H1 (cell line): Measurements from ENCODE around the gene RCL1. TPM values are rescaled to one million over a fixed set of nuclear protein-coding genes. Genes with fewer than 3 reads are reported as not detected.

Experiments used
- ATF3 ChIP-seq: IDR thresholded peaks from 2 replicates; pipeline ENCODE4 v1.6.1; 2011; ENCODE audit warnings: low read depth, mild to moderate bottlenecking, low read length; ENCODE audit not compliant: insufficient read depth
- polyA plus RNA-seq, 7 experiments: library from polyadenylated mRNA; depleted of rRNA in 3 of 7; stranded (reverse) in 5 of 7; unstranded in 2 of 7; fragments of >200 nt in 5 of 7; fragments of 200-250 nt in 2 of 7; gene quantifications; 1 replicate in 5 of 7; 2 replicates in 1 of 7; 4 replicates in 1 of 7; pipeline versions ENCODE4 v1.2.1 to v1.2.3, GENCODE V29; 2011 to 2013; ENCODE audit warnings: missing spikeins in 2 of 7, mixed read lengths in 2 of 7
- total RNA-seq: library from RNA; stranded (reverse); fragmentation: NEBNext Ultra II Directional; extraction: Animal tissue kit (Norgen Biotek cat#: 25700); gene quantifications from 2 replicates; pipeline ENCODE4 v1.2.1, GENCODE V29; 2021
- TF ChIP-seq, protein P1 (sequence below): fragments of 300-600 bp; sonication (generic); IDR thresholded peaks from 2 replicates; pipeline ENCODE4 v1.7.1; 2012; ENCODE audit warnings: low read length, moderate library complexity, mild to moderate bottlenecking, inconsistent platforms; ENCODE audit not compliant: insufficient replicate concordance

Gene RCL1
- total and polyA plus RNA-seq, 2 of the 8 experiments (the other 6 are each of a cell fraction or from before 2014, with no cell fraction given): 21.0 to 29.5 TPM

DNA sequence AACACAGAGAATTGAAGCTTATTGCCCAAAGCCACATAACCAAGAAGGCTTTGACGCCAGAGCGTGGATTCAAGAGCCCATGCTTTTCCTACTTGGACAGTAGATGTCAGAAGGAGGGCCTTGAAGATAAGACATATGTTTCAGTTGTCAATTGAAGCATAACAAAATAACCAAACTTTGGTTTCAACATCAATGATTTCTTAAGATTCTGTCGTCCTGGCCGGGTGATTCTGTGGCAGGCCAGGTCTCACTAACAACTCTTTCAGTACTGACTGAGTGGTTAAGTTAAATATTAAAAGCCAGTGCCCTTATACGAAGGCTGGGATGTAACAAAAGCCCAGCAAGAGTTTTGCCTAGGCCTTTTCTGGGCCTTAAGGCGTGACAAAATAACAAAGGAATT, 94.0 kb downstream of the RCL1 start (continued):
- TF ChIP-seq, protein P1, sequence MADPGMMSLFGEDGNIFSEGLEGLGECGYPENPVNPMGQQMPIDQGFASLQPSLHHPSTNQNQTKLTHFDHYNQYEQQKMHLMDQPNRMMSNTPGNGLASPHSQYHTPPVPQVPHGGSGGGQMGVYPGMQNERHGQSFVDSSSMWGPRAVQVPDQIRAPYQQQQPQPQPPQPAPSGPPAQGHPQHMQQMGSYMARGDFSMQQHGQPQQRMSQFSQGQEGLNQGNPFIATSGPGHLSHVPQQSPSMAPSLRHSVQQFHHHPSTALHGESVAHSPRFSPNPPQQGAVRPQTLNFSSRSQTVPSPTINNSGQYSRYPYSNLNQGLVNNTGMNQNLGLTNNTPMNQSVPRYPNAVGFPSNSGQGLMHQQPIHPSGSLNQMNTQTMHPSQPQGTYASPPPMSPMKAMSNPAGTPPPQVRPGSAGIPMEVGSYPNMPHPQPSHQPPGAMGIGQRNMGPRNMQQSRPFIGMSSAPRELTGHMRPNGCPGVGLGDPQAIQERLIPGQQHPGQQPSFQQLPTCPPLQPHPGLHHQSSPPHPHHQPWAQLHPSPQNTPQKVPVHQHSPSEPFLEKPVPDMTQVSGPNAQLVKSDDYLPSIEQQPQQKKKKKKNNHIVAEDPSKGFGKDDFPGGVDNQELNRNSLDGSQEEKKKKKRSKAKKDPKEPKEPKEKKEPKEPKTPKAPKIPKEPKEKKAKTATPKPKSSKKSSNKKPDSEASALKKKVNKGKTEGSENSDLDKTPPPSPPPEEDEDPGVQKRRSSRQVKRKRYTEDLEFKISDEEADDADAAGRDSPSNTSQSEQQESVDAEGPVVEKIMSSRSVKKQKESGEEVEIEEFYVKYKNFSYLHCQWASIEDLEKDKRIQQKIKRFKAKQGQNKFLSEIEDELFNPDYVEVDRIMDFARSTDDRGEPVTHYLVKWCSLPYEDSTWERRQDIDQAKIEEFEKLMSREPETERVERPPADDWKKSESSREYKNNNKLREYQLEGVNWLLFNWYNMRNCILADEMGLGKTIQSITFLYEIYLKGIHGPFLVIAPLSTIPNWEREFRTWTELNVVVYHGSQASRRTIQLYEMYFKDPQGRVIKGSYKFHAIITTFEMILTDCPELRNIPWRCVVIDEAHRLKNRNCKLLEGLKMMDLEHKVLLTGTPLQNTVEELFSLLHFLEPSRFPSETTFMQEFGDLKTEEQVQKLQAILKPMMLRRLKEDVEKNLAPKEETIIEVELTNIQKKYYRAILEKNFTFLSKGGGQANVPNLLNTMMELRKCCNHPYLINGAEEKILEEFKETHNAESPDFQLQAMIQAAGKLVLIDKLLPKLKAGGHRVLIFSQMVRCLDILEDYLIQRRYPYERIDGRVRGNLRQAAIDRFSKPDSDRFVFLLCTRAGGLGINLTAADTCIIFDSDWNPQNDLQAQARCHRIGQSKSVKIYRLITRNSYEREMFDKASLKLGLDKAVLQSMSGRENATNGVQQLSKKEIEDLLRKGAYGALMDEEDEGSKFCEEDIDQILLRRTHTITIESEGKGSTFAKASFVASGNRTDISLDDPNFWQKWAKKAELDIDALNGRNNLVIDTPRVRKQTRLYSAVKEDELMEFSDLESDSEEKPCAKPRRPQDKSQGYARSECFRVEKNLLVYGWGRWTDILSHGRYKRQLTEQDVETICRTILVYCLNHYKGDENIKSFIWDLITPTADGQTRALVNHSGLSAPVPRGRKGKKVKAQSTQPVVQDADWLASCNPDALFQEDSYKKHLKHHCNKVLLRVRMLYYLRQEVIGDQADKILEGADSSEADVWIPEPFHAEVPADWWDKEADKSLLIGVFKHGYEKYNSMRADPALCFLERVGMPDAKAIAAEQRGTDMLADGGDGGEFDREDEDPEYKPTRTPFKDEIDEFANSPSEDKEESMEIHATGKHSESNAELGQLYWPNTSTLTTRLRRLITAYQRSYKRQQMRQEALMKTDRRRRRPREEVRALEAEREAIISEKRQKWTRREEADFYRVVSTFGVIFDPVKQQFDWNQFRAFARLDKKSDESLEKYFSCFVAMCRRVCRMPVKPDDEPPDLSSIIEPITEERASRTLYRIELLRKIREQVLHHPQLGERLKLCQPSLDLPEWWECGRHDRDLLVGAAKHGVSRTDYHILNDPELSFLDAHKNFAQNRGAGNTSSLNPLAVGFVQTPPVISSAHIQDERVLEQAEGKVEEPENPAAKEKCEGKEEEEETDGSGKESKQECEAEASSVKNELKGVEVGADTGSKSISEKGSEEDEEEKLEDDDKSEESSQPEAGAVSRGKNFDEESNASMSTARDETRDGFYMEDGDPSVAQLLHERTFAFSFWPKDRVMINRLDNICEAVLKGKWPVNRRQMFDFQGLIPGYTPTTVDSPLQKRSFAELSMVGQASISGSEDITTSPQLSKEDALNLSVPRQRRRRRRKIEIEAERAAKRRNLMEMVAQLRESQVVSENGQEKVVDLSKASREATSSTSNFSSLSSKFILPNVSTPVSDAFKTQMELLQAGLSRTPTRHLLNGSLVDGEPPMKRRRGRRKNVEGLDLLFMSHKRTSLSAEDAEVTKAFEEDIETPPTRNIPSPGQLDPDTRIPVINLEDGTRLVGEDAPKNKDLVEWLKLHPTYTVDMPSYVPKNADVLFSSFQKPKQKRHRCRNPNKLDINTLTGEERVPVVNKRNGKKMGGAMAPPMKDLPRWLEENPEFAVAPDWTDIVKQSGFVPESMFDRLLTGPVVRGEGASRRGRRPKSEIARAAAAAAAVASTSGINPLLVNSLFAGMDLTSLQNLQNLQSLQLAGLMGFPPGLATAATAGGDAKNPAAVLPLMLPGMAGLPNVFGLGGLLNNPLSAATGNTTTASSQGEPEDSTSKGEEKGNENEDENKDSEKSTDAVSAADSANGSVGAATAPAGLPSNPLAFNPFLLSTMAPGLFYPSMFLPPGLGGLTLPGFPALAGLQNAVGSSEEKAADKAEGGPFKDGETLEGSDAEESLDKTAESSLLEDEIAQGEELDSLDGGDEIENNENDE: no peak
- no peak for TF ChIP-seq ATF3
